NCI-H2107 (cell line): ENCODE data around the gene SH3PXD2A.

Experiments
- DNase-seq: peaks from one replicate; lab custom pipeline; 2025; lab: John Stamatoyannopoulos, UW

Gene SH3PXD2A

DNA sequence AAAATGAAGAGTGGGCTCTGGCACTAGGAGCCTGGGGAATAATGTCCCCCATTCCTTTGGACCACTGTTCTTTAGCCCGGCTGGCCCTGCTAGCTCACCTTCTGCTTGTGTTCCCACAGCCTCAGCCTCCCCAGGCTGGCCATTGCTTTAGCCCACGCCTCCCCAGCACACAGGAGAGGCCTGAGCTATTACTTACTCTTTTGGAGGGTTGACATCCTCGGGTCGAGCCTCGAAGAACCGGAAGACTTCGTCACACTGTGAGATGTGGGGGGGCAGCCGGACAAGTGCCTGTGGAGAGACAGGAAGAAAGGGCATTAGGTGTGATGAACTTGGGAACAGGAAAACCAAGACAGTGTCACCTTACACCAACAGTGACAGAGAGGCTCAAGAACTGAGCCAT is 131.3 kb downstream of the SH3PXD2A start:
- DNase-seq, result no peak

GRCh38 chr10:103723557-103723956 is 131.8 kb downstream of the SH3PXD2A start:
- DNase-seq, result no peak

DNA sequence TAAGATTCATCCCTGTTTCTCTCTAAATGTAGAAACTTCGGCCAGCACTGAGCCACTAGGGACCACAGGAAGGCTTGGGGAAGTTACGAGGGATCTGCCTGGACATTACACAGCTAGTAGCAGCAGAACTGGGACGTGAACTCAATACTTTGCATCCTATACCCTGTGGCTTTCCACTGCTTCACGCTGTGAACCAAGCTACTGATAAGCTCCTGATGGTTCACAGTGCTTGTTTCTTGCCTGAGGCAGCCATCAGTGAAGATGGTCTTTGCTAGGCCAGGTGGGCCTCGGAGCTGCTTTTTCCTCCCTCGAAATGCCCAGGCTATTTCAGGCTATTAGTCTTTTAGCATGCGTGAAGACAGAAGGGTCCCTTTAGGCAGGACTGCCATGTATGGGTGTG is 132.7 kb downstream of the SH3PXD2A start:
- DNase-seq, result no peak

GRCh38 chr10:103720964-103721335 is 134.4 kb downstream of the SH3PXD2A start:
- DNase-seq, result no peak

DNA sequence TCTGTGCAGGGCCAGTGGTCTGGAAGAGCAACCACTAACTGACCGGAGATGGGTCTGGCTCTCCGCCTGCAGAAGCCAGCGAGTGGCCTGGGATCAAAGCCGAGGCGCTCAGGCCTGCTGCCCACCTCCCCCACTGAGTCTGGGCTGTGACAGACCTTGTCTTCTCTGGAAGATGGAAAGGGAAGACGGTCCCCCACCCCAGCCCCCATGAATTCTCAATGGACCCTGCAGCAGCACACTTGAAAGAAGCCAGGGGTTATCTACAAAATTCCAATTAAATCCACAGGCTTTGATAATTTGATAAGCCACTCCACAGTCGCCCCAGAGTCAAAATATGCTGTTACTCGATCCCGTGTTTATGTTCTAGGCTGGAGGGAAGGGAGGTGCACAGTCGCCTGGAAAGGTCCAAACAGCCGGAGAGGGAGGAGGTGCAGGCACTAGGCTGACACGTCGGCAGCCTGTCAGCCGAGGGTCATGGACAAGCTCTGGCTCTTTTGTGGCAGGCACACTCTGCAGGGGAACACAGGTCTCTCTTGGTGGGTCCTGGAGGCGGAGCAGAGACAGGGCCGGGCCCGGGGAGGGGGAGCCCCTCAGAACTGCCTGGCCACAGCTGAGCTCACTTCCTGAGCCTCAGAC is 134.9 kb downstream of the SH3PXD2A start:
- no peak for DNase-seq

- DNase-seq, result no peak
Observed at GRCh38 chr10:103719036-103719435, 136.3 kb downstream of the SH3PXD2A start.

DNA sequence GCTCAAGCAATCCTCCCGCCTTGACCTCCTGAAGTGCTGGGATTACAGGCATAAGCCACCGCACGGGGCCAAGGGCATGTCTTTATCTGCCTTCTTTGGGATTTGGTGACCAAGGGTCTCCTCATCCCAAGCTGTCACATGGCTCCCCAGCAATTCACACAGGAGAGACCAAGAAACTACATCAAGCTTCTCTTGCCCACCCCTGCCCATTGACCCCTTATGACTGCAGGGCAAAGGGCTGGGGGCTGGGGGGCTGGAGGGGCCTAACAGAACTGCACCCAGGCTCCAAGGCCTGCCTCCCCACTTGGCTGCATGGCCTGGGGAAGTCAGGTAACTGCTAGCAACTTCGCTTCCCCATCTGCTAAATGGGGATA is 137.1 kb downstream of the SH3PXD2A start:
- DNase-seq, result no peak

DNA sequence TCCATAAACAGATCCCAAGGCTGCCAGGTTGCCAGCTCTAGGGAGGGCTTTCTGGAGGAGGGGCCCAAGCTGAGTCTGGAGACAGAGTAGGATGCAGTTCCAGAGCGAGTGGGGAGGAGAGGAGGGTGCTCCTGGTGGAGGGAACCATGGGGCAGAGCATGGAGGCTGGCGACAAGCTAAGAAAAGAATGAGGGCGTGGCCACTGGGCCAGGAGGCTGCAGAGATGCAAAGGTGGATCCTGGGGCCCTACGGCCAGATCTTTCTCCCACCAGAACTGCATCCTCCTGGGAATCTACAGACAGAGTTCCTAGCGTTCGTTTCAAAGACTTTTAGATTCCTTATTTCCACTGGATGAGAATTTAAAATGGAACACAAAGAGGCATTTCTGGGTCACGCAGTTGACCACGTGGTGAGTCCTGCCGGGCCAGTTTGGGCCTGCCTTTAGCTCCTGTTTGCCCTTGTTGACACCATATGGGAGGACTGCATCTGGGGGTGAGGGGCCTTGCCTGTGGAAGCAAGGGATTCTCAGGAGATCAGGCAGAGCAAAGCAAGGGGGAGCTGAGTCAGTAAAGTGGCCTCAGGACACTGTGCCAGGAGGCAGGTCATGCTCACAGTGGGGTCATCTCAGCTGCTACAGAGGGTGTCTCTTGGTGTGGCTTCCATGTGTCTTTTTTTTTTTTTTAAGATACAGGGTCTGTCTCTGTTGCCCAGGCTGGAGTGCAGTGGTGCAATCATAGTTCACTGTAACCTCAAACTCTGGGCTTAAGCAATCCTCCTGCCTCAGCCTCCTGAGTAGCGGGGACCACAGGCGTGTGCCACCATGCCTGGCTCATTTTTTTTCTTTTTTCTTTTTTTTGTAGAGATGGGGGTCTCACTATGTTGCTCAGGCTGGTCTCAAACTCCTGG is 137.8 kb downstream of the SH3PXD2A start:
- no peak for DNase-seq

GRCh38 chr10:103716206-103717160 is 138.9 kb downstream of the SH3PXD2A start:
- DNase-seq, result no peak

DNA sequence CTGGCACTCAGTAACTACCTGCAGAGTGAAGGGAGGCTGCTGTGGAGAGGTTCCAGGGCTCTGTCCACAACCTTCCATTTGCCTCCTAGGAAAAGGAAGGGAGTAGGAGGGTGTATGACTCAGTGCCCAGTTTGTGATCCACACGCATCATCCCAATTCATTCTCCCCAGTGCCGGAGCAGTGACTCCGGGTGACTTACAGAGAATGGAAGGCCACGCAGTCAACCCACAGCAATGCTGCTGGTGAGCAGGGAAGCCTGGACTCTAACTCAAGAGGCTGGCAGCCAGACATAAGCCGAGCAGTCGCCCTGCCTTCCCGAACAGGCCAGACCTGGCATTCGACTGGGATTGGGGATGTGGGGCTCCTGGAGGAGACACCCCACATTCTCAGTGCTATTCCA is 139.9 kb downstream of the SH3PXD2A start:
- DNase-seq, result no peak

DNA sequence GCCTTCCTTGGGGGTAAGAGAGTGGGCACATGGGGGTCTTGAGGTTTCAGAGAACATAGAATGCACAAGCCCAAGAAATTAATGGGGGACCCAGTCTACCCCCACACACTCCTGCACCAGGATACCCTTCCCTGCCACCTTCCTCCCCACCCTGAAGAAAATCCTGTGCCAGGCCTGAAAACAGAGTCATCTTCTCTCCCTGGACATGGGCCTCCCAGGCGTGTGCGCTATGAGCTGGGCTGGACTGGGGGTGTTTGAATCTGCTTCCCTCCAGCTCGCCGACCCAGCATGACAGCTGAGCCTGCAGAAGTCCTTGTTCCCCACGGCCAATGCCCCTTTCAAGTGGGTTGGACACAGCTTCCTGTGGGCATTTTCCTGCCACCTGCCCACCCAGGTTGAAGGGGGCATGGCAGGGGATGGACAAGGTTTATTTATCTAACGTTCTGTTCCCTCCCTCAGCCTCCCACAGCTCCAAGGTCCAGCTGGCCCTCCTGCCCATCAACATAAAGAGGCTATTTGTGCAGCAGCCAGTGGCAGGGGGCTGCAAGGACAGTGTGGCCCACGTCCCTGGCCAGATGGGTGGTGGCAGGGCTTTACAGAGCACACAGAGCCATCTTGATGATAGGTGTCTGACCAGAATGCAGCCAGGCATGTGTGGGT is 141.0 kb downstream of the SH3PXD2A start:
- no peak for DNase-seq

GRCh38 chr10:103713676-103714075 is 141.7 kb downstream of the SH3PXD2A start:
- DNase-seq, result no peak

DNA sequence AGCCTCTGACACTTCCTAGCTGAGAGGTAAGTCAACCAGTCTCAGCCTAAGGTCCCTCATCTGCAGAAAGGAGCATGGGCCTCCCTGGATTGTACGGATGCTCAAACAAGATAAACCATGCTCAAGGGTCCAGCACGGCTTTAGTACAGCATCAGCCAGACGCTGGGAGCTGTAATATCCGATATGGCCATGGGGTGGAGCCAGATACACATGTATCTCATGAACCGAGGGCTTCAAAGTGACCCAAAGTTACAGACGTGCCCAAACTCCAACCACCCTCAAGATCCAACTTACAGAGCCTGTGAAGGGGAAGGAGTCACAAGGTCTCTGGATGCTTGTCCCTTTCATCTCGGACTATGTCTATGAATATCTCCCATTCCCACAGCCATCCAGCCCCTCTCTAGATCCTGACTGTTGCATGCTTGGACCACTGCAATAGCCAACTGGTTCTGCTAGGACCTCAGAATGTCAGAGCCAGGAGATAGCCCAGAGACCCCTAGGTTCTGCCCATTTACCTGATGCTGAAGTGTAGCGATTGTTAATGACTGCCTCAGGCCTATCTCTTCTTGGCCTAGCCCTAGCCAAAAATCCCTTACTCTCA is 142.4 kb downstream of the SH3PXD2A start:
- peak; percentile 30 for DNase-seq

GRCh38 chr10:103712146-103712545 is 143.2 kb downstream of the SH3PXD2A start:
- no peak for DNase-seq

DNA sequence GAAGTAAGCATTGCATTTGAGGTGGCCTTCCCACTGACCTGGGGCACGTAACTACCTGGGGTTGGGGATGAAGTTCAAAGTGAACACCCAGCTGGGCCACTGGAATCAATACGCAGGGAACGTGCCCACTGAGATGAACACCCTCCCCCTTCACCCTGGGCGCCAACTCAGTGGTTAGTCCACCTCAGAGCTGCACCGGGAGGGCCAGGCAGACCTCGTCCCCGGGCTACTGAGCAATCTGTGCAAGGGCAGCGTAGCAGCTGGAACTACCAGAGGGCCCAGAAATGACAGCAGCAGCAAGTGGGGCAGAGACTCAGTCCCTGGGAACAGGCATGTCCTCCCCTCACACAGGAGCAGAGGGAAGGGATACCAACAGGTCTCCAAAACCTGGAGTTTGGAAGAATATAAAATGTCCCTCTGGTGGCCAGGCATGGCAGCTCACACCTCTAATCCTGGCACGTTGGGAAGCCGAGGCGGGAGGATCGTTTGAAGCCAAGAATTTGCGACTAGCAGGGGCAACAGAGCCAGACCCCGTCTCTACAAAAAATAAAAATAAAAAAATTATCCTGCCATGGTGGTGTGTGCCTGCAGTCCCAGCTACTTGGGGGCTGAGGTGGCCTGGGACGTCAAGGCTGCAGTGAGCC is 143.9 kb downstream of the SH3PXD2A start:
- no peak for DNase-seq

GRCh38 chr10:103710490-103710889 is 144.9 kb downstream of the SH3PXD2A start:
- no peak for DNase-seq

GRCh38 chr10:103709341-103709920 is 145.9 kb downstream of the SH3PXD2A start:
- no peak for DNase-seq

DNA sequence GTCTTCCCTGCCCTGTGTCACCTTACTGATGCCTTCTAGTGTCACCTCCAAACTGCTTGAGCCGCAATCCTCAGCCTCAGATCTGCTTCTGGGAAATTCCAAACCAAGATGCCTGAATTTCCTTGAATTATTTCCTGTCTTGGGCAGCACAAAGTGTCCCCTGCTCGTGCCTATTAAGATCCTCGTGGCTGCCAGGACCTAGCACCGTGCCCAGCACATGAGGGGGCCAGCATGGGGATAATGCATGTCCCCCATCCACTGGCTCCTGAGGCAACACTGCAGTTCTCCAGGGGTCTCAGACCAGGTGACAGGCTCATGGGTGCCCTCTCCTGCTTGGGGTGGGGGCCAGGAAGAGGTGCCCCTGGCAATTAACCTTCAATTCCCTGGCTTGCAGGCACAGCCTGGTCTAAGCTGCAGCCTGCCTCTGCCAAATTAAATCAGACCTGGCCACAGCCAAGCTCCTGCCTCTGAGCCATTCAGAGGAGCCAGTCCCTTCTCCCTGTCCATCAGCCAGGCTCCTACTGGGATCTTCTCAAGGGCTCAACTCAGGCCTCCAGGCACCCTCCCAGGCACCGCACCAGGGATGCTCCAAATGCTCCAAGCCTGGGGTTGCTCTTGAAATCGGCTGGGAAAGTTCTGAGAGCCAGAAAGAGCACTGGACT is 146.6 kb downstream of the SH3PXD2A start:
- DNase-seq, result no peak

- no peak for DNase-seq
Observed at GRCh38 chr10:103707956-103708626, 147.3 kb downstream of the SH3PXD2A start.
